Colonic mucosa (tissue), 4 donors: ENCODE data around the gene TRAPPC3L. TPM values are rescaled to one million over a fixed set of nuclear protein-coding genes. Genes with fewer than 3 reads are reported as not detected.

Experiments
- DNase-seq: peaks from one replicate; pipeline ENCODE4 v3.0.0-alpha.2; 2020
- H3K27ac ChIP-seq: fragments of 200-600 bp; one replicate; pipeline ENCODE4 v1.8.0; 2021
- H3K27me3 ChIP-seq: fragments of 200-600 bp; one replicate; pipeline ENCODE4 v1.8.0; 2021
- H3K36me3 ChIP-seq: fragments of 200-600 bp; one replicate; pipeline ENCODE4 v1.8.0; 2021
- H3K4me1 ChIP-seq: fragments of 200-600 bp; one replicate; pipeline ENCODE4 v1.8.0; 2021; ENCODE audit warnings: mild to moderate bottlenecking
- H3K4me3 ChIP-seq: fragments of 200-600 bp; one replicate; pipeline ENCODE4 v1.8.0; 2021
- H3K9ac ChIP-seq, 2 donors: one replicate each; pipeline ENCODE4 v1.7.0; 2013; ENCODE audit warnings: control low read depth in 2 of 2, low read depth in 2 of 2, low read length in 2 of 2
- H3K9me3 ChIP-seq: fragments of 200-600 bp; one replicate; pipeline ENCODE4 v1.8.0; 2021
- CTCF ChIP-seq: fragments of 200-600 bp; IDR thresholded peaks from one replicate; pipeline ENCODE4 v1.8.0; 2022; ENCODE audit warnings: antibody characterized with exemption, mild to moderate bottlenecking
- intact Hi-C: fragments of 100-400 bp; cut with DNase I; formaldehyde crosslinking; loops from one replicate; pipeline ENCODE4 v1.14.1; 2022
- total RNA-seq, 2 donors: library from RNA; stranded (reverse); fragmentation: NEBNext Ultra II Directional in 1 of 2; extraction: Animal tissue kit (Norgen Biotek cat#: 25700) in 1 of 2; gene quantifications; one replicate each; pipeline ENCODE4 v1.2.1, GENCODE V29; 2021
- donor health status: healthy.
- donor health status: DM: no; HTN: no; CAD: no.
- donor health status: DM: no; HTN: no; CAD: no.

TRAPPC3L gene
- total RNA-seq, 2 donors from 2014 or later, result not detected

- no peak overlapping the region for H3K4me3 ChIP-seq
- no peak for TF ChIP-seq CTCF
- H3K9ac ChIP-seq, result no peak overlapping the region
- intact Hi-C loops, result no loop called here
- no peak for DNase-seq
- H3K4me1 ChIP-seq, result no peaks in the 10 kb centered on the region
- no peaks in the 10 kb centered on the region for H3K9me3 ChIP-seq
- H3K27me3 ChIP-seq, result no peaks in the 10 kb centered on the region
- no peak overlapping the region for H3K27ac ChIP-seq
- H3K36me3 ChIP-seq, result no peaks in the 10 kb centered on the region
Measured at GRCh38 chr6:116514111-116514510, 31.4 kb downstream of the TRAPPC3L start.

DNA sequence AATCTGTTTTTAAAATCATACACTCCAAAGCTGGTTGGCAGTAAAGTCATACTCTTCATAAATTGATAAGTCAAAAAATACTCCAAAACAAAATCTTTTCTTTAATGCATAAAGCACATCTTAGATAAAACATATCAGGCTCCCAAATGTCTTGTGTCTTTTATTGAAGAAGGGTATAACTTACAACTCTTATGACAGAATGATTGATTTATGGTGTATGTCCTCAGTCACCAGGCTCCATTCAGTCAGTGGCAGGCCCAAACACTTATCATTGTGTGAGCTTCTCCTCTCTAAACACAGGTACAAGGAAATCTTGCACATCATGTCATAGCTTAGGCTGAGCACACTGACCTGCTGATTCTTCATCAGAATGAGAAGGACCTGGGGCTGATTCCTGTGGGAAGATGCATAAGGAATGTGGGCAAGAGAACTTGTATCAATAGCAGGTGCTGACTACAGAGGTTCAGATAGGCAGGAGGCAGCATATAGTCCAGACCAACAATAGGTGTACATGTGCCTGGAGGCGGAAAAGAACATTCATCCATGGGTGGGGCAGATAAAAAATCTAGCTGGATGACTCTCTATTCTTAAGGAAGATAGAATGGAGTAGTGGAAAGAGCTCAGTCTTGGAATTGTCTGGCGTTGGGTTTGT lies 32.1 kb downstream of the TRAPPC3L start:
- Histone ChIP-seq H3K27me3 (no peaks in the 10 kb centered on the region), H3K9me3 (no peaks in the 10 kb centered on the region), H3K4me3 (no peak overlapping the region), H3K4me1 (no peaks in the 10 kb centered on the region), H3K36me3 (no peaks in the 10 kb centered on the region), H3K27ac (no peak overlapping the region), H3K9ac (no peak overlapping the region)
- intact Hi-C loops, result no loop called here
- TF ChIP-seq CTCF, result no peak
- no peak for DNase-seq

DNA sequence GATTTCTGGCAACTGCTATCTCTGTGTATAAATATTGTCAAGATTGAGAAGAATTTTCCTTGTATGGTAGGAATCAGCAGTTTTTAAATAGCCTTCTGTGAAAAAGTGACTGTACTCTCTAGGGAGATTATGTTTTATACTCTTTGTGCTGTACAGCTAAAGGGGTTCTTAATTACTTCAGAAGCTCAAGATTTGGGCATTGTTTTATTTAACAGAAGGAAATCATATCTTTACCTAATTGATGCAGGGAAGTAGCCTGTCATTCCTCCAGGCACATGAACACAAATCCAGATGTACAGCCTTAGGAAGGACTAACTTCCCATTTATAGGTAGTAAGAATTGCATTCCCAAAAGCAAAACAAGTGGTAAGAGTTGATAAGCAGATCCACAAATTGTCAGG lies 32.8 kb downstream of the TRAPPC3L start:
- Histone ChIP-seq H3K4me3 (no peak overlapping the region), H3K4me1 (no peaks in the 10 kb centered on the region), H3K27ac (no peak overlapping the region), H3K36me3 (no peaks in the 10 kb centered on the region), H3K27me3 (no peaks in the 10 kb centered on the region), H3K9ac (no peak overlapping the region), H3K9me3 (no peaks in the 10 kb centered on the region)
- DNase-seq, result no peak
- intact Hi-C loops, result no loop called here
- TF ChIP-seq CTCF, result no peak

DNA sequence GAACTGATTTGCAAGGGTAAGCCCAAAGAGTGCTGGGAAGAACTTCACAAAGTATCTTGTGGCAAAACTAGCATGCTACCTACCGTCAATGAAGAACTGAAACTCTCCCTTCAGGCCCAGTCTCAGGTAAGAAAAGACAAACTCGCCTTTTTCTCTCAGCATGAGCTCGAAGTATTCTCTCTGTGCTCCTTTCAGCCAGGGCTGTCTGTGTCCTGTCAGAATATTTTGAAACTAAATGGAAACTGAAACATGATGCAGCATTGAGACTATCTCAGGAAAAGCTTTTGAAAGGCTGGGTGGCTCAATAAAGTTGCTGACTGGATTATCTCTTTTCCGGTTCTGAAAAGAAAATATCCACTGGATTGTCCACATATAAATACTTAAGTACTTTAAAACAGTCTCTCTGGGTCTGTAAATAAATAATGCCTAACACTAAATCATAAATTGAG lies 33.3 kb downstream of the TRAPPC3L start:
- DNase-seq, result no peak
- no peak for TF ChIP-seq CTCF
- Histone ChIP-seq H3K36me3 (no peaks in the 10 kb centered on the region), H3K9ac (peak overlapping the region; percentile 43 to 58), H3K27me3 (no peaks in the 10 kb centered on the region), H3K4me1 (no peaks in the 10 kb centered on the region), H3K9me3 (no peaks in the 10 kb centered on the region), H3K27ac (peak overlapping the region; percentile 58), H3K4me3 (peak overlapping the region; percentile 11)
- intact Hi-C loops, result no loop called here

DNA sequence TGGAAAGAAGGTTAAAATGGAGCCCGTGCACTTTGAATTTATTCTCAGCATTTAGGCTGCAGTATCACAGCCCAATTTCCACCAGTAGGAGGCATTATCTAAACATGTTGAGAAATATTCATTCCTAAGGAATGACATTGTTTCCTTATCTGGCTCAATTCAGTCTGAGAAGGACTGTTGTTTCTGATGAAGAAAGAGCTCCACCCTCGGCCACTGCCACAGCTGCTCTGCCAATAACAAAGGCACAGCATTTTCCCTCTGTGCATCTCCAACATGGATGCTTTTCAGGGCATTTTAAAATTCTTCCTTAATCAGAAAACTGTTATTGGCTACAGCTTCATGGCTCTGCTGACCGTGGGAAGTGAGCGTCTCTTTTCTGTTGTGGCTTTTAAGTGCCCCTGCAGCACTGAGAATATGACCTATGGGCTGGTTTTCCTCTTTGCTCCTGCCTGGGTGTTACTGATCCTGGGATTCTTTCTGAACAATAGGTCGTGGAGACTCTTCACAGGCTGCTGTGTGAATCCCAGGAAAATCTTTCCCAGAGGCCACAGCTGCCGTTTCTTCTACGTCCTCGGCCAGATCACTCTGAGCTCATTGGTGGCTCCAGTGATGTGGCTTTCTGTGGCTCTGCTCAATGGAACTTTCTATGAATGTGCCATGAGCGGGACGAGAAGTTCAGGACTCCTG lies 33.9 kb downstream of the TRAPPC3L start, which contains the start of gene CALHM5:
Gene CALHM5, plus strand, starts transcription at position 216 of the 687 bp plus-strand sequence. Its CDS starts 58 bp downstream, at position 274.
- H3K4me3 ChIP-seq, result peak within 1 kb of the TSS; percentile 11
- intact Hi-C loops, result no loop called here
- DNase-seq, result peak; percentile 24

More for the DNA sequence above, 33.9 kb downstream of the TRAPPC3L start, which contains the start of gene CALHM5:
- Histone ChIP-seq H3K9ac (peak within 1 kb of the TSS; percentile 43 to 58), H3K9me3 (no peaks in the 10 kb centered on the region), H3K27ac (peak within 1 kb of the TSS; percentile 58), H3K27me3 (no peaks in the 10 kb centered on the region), H3K4me1 (no peaks in the 10 kb centered on the region), H3K36me3 (no peaks in the 10 kb centered on the region)
- peak; percentile 41 for TF ChIP-seq CTCF
